AG10803 (cell line): Measurements from ENCODE around the gene KCNH1.
A peak's percentile ranks its signal among the peaks of the same experiment; 100 is the strongest.

Experiments
- DNase-seq: peaks from one replicate; pipeline ENCODE4 v3.0.0; 2010; ENCODE audit warnings: low read depth
- H3K4me3 ChIP-seq: 2 replicates; pipeline ENCODE4 v1.5.1; 2011; ENCODE audit warnings: mild to moderate bottlenecking, low read length, control low read depth
- TF ChIP-seq, protein P1 (sequence below): conservative IDR thresholded peaks from 2 replicates; pipeline ENCODE4 v1.5.1; 2011; ENCODE audit warnings: mild to moderate bottlenecking, low read length, control low read depth, inconsistent platforms

KCNH1 gene

GRCh38 chr1:211129776-211130175 lies 4.2 kb downstream of the KCNH1 start:
- no peak overlapping the region for H3K4me3 ChIP-seq
- TF ChIP-seq, protein P1, sequence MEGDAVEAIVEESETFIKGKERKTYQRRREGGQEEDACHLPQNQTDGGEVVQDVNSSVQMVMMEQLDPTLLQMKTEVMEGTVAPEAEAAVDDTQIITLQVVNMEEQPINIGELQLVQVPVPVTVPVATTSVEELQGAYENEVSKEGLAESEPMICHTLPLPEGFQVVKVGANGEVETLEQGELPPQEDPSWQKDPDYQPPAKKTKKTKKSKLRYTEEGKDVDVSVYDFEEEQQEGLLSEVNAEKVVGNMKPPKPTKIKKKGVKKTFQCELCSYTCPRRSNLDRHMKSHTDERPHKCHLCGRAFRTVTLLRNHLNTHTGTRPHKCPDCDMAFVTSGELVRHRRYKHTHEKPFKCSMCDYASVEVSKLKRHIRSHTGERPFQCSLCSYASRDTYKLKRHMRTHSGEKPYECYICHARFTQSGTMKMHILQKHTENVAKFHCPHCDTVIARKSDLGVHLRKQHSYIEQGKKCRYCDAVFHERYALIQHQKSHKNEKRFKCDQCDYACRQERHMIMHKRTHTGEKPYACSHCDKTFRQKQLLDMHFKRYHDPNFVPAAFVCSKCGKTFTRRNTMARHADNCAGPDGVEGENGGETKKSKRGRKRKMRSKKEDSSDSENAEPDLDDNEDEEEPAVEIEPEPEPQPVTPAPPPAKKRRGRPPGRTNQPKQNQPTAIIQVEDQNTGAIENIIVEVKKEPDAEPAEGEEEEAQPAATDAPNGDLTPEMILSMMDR, result no peak

DNA sequence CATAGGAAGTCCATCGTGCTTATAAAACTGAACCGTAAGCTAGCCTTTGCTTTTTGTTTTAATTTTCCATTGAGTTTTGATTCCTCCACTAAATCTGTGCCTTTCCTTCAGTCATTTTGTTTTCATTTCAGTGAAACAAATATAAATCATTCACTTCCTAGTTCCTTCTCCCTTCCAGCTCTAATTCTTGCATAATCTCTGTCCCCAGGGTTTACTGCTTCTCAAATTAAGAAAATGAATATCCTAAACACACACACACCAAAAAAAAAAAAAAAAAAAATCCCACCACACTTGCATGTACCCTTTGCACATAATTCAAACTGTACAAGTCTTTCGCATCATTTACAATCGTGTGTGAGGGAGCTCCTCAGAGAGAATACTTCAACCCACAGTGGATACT lies 6.8 kb downstream of the KCNH1 start:
- no peak overlapping the region for H3K4me3 ChIP-seq
- TF ChIP-seq, protein P1, result no peak
- DNase-seq, result peak; percentile 6

More at GRCh38 chr1:211129776-211130175, 4.2 kb downstream of the KCNH1 start:
- no peak for DNase-seq

GRCh38 chr1:211126622-211127021 lies 7.3 kb downstream of the KCNH1 start:
- H3K4me3 ChIP-seq, result no peak overlapping the region
- TF ChIP-seq, protein P1, result no peak
- peak; percentile 67 for DNase-seq

DNA sequence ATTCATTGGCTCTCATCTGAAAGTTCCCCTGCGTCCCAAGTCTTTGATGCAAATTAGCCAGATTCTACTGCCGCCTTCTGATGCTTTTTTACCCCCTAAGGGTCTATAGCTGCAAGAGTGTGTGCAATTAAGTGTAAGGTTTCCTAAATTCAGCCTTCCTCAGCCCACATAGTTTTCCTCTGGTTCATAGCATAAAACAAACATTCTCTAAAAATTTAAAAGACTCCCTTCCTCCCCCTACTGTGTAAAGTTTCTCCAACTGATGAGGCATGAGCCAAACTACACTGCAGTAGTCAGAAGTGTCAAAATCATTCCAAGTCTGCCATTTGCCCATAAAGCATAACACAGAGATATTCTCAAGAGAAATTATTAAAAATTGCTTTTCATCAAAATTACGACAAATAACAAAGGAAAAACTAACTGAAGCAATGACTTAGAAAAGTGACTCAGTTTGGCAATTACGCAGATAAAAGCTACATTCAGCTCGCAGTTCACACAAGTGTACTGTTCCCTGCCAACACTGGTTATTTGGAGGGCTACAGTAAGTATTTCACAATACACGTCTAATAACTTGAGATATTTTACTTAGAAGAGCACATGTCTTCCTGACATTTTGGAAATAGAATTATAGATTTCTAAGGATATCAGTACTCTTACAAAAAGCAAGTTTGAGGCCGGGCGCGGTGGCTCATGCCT lies 15.4 kb downstream of the KCNH1 start:
- TF ChIP-seq, protein P1, result peak; percentile 19; the same call in 1 of the 2 replicates
- DNase-seq, result peak; percentile 29
- H3K4me3 ChIP-seq, result no peak overlapping the region

DNA sequence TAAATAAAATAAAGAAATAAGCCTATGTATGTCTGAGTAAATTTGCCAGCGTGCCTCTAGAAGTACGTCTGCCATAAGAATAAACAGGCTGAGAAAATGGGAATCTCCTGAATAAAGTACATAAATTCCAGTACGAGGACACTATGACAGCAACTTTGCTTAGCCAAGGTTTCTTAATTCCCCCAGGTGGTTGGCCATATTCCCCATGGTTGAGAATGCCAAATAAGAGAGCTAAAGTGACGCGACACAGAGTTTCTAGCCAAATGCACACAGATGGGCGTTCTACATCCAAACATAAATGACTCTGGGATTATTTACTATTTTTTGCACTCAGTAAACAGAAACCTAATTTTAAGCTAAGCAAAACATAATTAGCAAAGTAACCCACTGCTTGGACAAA lies 19.5 kb downstream of the KCNH1 start:
- TF ChIP-seq, protein P1, result no peak
- H3K4me3 ChIP-seq, result no peak overlapping the region
- no peak for DNase-seq

GRCh38 chr1:211113566-211113965 lies 20.4 kb downstream of the KCNH1 start:
- TF ChIP-seq, protein P1, result no peak
- DNase-seq, result no peak
- no peak overlapping the region for H3K4me3 ChIP-seq

GRCh38 chr1:211111351-211111750 lies 22.6 kb downstream of the KCNH1 start:
- DNase-seq, result no peak
- TF ChIP-seq, protein P1, result no peak
- H3K4me3 ChIP-seq, result no peak overlapping the region
